ENCODE measurements around the gene CTBP1.

CTBP1 gene

DNA sequence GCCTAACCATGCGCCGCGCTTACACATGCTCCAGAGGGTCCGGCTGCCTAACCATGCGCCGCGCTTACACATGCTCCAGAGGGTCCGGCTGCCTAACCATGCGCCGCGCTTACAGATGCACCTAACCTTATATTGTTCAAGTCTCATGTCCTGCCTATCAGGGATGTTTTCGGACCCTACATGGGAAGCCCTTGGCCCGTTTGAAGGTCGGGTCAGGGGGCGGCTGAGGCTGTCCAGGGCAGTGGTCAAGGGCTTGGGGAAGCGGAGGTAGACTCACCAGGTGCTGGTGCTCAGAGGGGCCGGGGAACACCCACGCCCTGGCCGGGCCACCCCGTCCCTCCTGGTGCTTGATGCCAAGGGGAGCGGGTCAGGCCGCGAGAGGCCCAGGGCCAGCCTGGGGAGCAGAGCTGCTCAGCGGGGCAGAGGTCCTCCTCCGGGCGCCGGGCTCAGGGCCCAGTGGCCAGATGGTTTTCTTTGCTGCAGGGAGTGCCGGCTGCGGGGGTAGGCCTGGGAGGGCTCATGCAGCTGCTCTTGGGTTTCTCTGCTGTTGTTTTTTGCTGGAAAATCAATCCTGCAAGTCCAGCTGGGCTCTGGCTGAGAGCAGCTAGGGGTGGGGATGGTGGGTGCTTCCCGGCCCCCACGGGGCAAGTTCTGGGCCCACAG is 41.2 kb downstream of the CTBP1 start:
- no peak for DNase-seq

DNA sequence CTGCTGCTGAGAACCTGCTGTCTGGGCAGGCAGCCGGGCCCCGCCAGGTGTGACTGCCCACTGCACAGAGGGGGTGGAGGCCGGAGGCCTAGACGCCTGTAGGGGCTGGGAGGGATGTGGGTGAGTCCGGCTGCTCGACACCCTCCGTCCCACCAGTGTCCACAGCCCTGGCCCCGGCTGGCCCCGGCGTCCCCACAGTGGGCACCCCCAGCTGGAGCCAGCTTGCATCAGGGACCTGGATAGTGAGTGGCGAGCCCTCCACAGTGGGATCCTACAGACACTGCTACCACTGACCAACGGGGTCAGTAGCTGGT is 41.8 kb downstream of the CTBP1 start:
- DNase-seq = no peak

- DNase-seq = no peak
These were observed 42.4 kb downstream of the CTBP1 start for GRCh38 chr4:1206299-1207156.

GRCh38 chr4:1205586-1206298 is 43.2 kb downstream of the CTBP1 start:
- no peak for DNase-seq

GRCh38 chr4:1204828-1205585 is 43.9 kb downstream of the CTBP1 start:
- no peak for DNase-seq

DNA sequence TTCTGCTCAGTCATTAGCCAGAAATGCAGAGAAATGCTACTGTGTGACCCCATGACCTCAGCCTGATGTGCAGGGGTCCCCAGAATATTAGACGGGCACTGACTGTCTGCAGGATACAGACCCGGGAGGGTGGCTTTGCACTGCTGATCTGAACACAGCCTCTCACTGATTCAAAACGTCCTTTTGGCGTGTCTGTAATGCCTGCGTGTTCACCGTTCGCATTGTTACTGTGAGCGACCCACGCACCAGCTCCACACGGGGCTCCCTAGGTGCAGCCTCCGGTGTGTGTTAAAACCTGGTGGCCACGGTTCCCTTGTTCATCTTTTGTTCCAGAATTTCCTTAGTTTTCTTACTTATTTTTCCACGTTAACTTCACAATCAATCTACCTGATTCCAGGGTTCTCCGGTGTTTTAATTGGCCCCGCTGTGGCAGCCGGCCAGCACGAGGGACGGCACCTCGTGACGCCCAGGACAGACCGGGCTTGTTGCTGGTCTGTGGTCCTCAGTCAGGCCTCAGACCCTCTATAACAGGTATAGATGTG is 44.6 kb downstream of the CTBP1 start:
- no peak for DNase-seq

GRCh38 chr4:1203026-1203616 is 45.8 kb downstream of the CTBP1 start:
- DNase-seq = no peak

GRCh38 chr4:1202526-1203011 is 46.4 kb downstream of the CTBP1 start:
- DNase-seq = no peak

DNA sequence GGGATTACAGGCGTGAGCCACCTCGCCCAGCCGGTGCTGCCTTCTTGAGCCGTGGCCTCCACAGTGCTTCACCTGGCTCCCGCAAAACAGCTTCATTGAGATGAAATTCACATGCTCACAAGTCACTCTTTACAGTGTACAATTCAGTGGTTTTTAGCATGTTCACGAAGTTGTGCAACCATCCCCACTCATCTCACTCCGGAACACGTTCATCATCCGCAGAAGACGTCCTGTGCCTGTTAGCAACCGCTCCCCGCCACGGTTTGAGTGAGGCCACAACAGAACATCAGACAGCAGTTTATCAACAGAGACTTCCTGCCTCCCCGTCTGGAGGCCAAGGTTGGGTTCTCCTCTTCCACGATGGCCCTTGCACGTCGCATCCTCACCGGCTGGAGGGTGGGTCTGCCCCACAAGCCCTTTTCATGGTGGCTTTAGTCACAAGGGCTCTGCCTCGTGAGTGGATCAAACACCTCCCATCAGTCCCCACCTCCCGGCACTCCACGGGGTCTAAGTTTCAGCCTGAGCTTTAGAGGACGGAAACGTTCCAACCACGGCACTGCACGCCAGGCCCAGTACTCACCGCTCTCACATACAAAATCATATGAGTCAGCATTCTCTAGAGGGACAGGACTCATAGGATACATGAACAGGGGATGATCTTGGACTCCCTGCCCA is 46.9 kb downstream of the CTBP1 start:
- DNase-seq = no peak

- DNase-seq = no peak
These were observed 48.4 kb downstream of the CTBP1 start for GRCh38 chr4:1200425-1201035.

- DNase-seq = no peak
These were observed 49.2 kb downstream of the CTBP1 start for GRCh38 chr4:1199556-1200331.

DNA sequence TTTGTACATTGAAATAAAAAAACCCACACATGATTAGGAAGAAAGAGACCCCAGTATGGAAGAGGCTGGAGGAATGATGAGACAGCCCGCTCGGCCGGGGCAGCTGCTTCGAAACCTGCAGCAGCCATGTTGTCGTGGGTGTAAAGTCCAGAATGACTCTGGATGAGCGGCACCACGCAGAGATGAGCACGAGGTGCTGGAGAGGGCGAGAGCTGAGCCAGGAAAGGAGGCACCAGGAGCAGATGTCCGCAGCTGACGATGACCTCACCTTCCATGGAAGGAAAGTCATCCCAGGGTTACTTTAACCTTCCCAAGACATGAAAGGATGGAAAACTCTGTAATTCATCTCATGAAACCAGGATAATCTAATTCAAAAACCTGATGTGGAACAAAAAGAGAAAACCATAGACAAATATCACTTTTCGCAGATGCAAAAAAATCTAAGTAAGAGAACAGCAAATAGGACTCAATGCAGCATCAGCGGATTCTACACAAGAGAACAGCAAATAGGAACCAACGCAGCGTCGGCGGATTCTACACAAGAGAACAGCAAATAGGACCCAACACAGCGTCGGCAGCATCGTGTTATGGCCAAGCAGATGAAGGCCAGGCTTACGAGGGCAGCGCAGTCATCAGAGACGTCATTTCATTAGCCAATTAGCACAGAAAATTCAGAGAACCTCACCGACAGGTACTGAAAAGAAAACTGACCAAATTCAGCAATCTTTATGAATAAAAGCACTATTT is 50.7 kb downstream of the CTBP1 start:
- DNase-seq = no peak

GRCh38 chr4:1196421-1197183 is 52.3 kb downstream of the CTBP1 start:
- DNase-seq = no peak

GRCh38 chr4:1195891-1196401 is 53.0 kb downstream of the CTBP1 start:
- DNase-seq = no peak

GRCh38 chr4:1195109-1195671 is 53.7 kb downstream of the CTBP1 start:
- no peak for DNase-seq

DNA sequence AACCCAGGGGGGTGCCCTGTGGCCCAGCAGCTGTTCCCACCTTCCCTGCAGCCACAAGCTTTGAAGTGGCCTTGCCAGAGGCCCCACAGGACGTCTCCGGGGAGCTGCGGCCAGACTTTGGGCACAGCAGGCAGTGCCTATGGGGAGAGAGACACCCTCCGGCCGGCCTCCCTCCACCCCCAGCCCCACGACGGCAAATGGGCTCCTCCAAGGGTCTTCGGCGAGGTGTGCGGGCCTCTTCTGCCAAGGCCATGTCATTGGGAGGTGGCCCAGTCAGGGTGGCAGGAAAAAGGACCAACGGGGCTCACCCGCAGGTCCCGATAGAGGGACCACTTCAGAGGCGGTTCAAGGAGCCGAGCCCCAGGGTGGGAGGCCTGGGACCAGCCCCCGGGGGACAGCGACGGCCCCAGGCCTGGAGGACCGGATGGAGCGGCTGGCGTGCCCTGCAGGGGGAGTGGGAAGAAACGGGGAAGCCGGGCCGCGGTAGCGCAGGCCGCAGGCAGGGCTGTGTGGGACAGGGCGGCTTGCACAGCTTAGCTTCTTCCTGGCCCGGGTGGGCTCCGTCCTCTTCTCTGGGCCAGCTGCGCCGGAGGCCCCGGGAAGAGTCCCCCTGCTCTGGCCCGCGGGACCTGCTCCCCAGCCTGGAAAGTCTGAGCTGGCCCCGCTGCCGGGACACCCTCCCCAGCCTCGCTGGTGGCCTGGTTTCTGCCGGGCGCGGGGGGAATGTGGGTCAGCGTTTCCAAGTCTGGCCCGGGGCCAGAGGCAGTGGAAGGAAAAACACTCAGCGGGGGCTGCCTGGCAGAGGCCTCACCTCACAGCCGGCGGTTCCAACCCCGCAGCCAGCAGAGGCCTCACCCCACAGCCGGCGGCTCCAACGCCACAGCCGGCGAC is 54.7 kb downstream of the CTBP1 start:
- no peak for DNase-seq
